GM10248 (cell line): ENCODE results near the gene CYP4V2.

Experiments
- CTCF ChIA-PET: fragments of 300-600 bp; sonication (Branson Sonifier 250); formaldehyde crosslinking; extraction: SDS; loops from one replicate; lab custom pipeline; 2021; ENCODE audit warnings: antibody characterized with exemption; lab: Yijun Ruan, JAX
- POLR2A ChIA-PET: fragments of 350-650 bp; sonication (Branson Sonifier 250); formaldehyde crosslinking; extraction: SDS; loops from one replicate; lab custom pipeline; 2020; ENCODE audit warnings: antibody characterized with exemption; lab: Yijun Ruan, JAX
- DNase-seq: peaks from one replicate; pipeline ENCODE4 v3.0.0; 2012; ENCODE audit errors: extremely low spot score
- CTCF ChIP-seq: IDR thresholded peaks from 2 replicates; pipeline ENCODE4 v1.5.1; 2012; ENCODE audit warnings: mild to moderate bottlenecking, low read depth; ENCODE audit errors: extremely low read depth, missing control alignments, control extremely low read depth

CYP4V2 gene

DNA sequence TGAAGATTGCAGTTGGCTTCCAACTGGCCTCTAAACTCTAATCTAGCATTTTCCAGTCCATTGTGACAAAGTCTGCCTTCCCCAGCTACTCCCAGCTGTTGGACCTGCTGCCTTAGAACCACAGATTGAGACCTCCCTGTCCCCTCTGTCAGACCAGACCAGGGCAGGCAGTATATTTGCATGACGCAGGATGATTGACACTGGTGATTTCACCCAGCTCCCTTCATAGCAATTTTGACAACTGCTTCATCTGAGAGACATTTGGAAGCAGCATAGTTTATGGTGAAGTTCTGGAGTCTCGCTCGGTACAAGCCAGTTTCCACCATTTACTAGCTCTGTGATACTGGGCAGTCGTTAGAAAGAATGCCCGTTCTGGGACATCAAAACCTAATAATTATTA lies 2.5 kb downstream of the CYP4V2 start:
- DNase-seq, result no peak
- ChIA-PET POLR2A (no interaction called here), CTCF (interaction anchor here (1.6 to 2.1 kb wide), 2 partner anchors 8 kb away, joined by 3 to 9 read pairs; no protein-coding TSS in a partner anchor)
- TF ChIP-seq CTCF, result no peak

- ChIA-PET POLR2A (no interaction called here), CTCF (no interaction called here)
- no peak for TF ChIP-seq CTCF
- no peak for DNase-seq
These were observed 4.7 kb downstream of the CYP4V2 start for GRCh38 chr4:186196063-186196462.

- POLR2A ChIA-PET, result no interaction called here
- DNase-seq, result no peak
- TF ChIP-seq CTCF, result no peak
- CTCF ChIA-PET, result no interaction called here
These were observed 9.1 kb downstream of the CYP4V2 start for GRCh38 chr4:186200516-186200915.

DNA sequence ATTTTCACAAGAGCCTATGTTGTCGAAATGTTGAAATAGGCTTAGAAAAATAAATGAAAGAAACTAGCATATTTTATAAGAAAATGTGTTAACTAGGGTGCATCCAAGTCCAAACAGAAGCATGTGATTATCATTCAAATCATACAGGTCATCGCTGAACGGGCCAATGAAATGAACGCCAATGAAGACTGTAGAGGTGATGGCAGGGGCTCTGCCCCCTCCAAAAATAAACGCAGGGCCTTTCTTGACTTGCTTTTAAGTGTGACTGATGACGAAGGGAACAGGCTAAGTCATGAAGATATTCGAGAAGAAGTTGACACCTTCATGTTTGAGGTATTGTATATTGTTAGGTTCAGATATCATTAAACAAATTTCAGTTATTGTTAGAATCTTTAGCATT lies 9.6 kb downstream of the CYP4V2 start:
- ChIA-PET POLR2A (no interaction called here), CTCF (interaction anchor here (1.1 to 2.1 kb wide), 4 partner anchors 8 to 28 kb away, joined by 3 to 9 read pairs (median 5); no protein-coding TSS in a partner anchor)
- no peak for TF ChIP-seq CTCF
- DNase-seq, result no peak

DNA sequence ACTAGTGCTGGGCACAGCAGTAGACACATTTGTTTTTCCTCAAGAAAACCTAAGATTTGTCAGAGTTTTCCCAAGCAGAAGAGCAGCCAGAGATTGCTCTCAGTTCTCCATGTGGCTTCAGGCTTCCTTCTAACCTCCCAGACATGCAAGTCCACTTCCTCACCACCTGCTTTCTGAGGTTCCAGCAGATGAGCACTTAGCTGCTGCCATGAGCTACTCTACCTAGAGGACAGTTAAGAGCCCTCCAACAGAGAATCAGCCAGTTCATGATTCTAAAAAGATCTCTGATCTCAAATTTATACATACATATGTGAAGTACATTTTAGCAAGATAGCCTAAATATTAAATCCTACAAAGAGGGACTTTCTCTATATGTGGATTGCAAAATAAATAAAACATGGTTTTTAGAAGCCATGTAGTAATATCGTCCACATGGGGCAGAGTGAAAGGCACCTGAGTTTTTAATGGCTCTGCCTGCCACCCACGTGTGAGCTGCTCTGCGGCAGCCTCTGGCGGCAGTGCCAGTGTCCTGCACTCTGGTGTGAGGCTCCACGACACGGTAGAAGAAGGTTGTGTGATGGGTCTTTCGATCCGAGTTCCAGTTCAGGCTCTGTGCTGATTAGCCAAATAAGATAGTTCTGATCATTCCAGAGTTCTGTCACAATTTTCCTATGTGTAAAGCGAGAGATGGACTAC lies 10.3 kb downstream of the CYP4V2 start:
- peak; percentile 31 for DNase-seq
- peak; percentile 69 for TF ChIP-seq CTCF
- ChIA-PET POLR2A (no interaction called here), CTCF (interaction anchor here (0.9 to 2.1 kb wide), 6 partner anchors 9 to 137 kb away, joined by 3 to 9 read pairs (median 3); no protein-coding TSS in a partner anchor)

DNA sequence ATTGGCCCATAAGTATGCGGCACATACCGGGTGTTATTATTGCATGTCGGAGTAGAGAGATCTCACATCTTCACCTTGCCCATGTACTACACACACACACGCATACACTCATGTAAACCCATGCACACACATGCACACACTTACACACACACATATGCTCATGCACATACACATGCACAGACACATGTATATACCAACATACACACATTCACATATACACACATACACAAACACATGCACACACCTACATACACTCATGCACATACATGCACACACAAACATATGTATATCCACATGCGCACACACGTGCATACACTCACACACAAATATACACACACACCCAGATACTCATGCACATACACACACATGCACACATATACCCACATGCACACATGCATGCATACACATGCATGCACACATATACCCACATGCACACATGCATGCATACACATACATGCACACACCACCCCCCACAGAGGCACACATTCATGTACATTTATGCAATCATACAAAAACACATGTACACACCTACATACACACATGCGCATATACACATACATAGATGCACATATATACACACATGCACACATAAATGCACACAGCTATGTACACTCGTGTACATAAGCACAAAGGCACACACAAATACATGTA lies 11.2 kb downstream of the CYP4V2 start:
- DNase-seq, result no peak
- no peak for TF ChIP-seq CTCF
- ChIA-PET CTCF (interaction anchor here (0.9 to 2.1 kb wide), 5 partner anchors 10 to 138 kb away, joined by 3 to 9 read pairs (median 5); partner anchors contain the start of gene CYP4V2), POLR2A (no interaction called here)
